Memory B cell (primary cell): Measurements from ENCODE around the gene CFI.

Experiments
- ATAC-seq: fragments of 150-1000 bp; cut with Tn5 transposase; 2 replicates; pipeline ENCODE4 v1.10.0; 2021; ENCODE audit warnings: low read depth, mild to moderate bottlenecking, moderate library complexity
- DNase-seq, 2 donors: peaks; one replicate each; pipeline ENCODE4 v3.0.0; 2022; ENCODE audit warnings: low spot score in 2 of 2
- H3K27ac Mint-ChIP-seq: one replicate; pipeline ENCODE4 v1.8.0; 2022; ENCODE audit warnings: mild to moderate bottlenecking, moderate library complexity, mixed read lengths
- H3K27me3 Mint-ChIP-seq: one replicate; pipeline ENCODE4 v1.8.0; 2022; ENCODE audit warnings: mixed read lengths
- H3K36me3 Mint-ChIP-seq: one replicate; pipeline ENCODE4 v1.8.0; 2022; ENCODE audit warnings: mild to moderate bottlenecking, mixed read lengths
- H3K4me1 Mint-ChIP-seq: one replicate; pipeline ENCODE4 v1.8.0; 2022; ENCODE audit warnings: mixed read lengths
- H3K4me3 Mint-ChIP-seq: one replicate; pipeline ENCODE4 v1.8.0; 2022; ENCODE audit warnings: mild to moderate bottlenecking, moderate library complexity, mixed read lengths
- H3K9me3 Mint-ChIP-seq: one replicate; pipeline ENCODE4 v1.8.0; 2022; ENCODE audit warnings: mixed read lengths

The CFI gene

DNA sequence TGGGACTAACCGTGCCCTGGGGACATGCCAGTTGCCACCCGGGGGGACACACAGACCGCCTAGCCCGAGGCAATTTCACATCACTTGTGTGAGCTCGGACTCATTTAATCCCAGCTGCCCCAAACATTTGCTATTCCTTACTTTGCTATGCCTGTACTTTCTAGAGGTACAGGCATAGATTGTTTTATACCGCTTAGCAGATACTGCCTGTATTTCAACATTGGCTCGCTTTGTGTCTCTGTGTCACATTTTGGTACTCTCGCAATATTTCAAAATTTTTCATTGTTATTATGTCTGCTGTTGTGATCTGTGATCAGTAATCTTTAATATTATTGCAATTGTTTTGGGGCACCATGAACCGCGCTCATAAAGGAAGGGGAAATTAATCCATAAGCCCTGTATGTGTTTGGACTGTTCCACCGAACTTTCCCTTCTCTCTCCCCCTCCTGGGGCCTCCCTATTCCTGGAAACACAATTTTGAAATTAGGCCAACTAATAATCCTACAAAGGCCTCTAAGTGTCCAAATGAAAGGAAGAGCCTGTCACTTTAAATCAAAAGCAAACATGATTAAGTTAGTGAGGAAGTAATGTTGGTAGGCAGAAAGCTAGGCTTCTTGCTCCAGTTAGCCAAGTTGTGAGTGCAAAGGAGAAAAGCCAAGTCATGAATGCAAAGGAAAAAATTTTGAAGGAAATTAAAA lies 98.0 kb downstream of the CFI start:
- Mint-ChIP-seq H3K4me3 (peak overlapping the region; percentile 90), H3K36me3 (no peaks in the 10 kb centered on the region), H3K27me3 (no peaks in the 10 kb centered on the region), H3K27ac (peak overlapping the region; percentile 39), H3K9me3 (no peaks in the 10 kb centered on the region), H3K4me1 (peaks cover 14% of the 10 kb centered on the region)
- DNase-seq (no peak), ATAC-seq (no peak)

DNA sequence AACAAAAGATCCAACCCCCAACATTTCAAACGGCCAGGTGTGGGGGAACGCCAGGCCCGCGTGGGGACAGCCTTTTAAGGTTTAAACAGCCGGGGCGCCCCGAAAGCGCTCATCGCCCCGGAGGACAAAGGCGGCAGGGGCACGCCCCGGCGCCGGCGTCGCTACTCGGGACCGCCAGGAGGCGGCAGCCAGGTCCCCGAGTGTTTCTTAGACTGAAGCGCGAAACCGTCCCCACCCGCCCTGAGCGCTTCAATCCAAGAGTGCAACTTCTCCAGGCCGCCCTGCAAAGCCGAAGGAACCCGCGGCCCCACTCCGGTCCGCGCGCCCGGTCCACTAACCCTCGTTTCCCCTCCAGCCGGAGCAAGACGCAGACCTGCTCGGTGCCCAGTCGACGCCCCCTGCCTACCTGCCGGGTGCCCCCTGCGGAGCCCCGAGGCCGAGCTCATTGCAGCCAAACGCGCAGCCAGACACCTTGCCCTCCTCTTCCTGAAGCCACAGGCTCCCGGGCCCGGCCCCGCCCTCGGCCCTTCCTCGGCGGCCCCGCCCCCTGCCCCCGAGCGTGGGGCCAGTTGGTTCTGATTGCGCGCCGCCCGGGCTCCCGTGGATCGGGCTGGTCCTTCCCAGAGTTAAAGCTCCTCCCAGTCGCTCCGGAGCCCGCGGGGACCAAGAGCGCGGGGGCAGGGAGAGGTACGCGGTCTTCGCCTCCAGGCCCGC lies 98.7 kb downstream of the CFI start, which contains the start of gene CASP6:
Gene CASP6, minus strand, starts transcription at position 496 of the 714 bp plus-strand sequence. Its CDS starts 50 bp downstream, at position 446.
- Mint-ChIP-seq H3K9me3 (no peaks in the 10 kb centered on the region), H3K27me3 (no peaks in the 10 kb centered on the region), H3K4me1 (peaks cover 14% of the 10 kb centered on the region), H3K36me3 (no peaks in the 10 kb centered on the region), H3K4me3 (peak within 1 kb of the TSS; percentile 90), H3K27ac (peak within 1 kb of the TSS; percentile 71)
- DNase-seq = peak; percentile 56 to 63
- ATAC-seq = peak; percentile 87

DNA sequence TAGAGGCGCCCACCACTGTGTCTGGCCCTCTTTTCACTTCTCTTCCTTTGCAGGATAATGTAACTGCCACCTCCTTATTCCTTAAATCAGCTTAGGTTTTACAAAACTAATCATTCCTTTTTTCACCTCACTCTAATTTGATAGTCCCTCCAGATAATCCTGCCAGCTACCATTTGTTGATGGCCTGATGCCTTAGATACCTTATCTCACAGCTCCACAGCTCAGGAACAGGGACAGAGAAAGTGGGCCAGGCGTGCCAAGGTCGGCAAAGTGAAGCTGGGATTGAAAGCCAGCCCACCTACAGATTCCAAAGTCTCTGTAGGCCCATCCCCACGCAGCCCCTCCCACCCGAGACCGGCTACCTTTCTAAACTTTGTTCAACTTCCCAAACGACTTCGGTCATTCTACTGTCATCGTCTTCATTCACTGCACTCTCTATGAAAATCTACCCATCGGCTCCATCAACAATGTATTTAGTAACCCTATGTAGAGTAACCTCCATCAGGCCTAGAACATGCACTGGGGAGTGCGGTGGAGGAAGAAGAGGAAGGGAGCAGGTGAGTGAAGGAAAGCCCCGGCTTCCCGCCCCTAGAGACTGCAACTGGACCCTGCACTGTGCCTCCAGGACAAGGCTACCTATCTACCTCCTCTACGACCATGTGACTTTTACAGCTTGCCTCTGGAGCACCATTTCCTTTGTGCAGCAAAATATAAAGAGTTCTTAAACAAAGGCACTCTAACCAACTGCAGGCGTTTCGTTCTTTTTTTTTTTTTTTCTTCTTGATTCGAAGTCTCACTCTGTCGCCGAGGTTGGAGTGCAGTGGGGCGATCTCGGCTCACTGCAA lies 100.0 kb downstream of the CFI start:
- Mint-ChIP-seq H3K36me3 (peaks cover 2% of the 10 kb centered on the region), H3K4me1 (peaks cover 14% of the 10 kb centered on the region)
- no peak for ATAC-seq

DNA sequence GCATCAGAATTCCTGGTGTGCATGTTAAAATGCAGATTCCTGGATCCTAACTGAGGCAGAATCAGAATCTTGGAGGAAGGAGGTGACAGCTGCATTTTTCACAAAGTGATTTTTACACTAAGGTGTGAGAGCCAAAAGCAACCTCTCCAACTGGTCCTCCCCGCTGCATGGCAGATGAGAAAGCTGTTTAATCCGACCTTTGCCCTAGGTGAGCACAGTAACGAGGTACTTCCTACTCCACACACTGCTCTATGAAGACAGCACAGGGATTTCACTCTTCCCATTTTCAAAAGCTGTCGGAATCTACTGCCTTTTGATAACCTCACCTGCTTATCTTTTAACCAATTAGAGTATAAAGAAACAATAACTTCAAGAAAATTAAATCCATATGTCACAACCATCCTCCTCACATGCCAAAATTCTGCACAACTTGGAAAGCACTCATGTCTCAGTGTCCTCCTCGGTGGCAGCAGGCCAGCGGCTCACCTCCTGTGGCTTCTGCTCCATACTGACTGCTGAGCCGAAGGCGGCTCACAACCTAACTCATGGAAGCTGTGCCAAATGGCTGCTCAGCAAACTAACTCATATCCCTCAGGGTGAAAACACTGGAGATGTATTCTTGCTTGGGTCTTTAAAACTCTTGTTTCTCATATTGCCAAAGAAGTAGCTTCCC lies 102.1 kb downstream of the CFI start:
- no peaks in the 10 kb centered on the region for H3K27me3 Mint-ChIP-seq
- ATAC-seq = no peak
- H3K36me3 Mint-ChIP-seq = peaks cover 2% of the 10 kb centered on the region
- H3K4me3 Mint-ChIP-seq = no peak overlapping the region
- no peaks in the 10 kb centered on the region for H3K9me3 Mint-ChIP-seq
- no peak overlapping the region for H3K27ac Mint-ChIP-seq
- H3K4me1 Mint-ChIP-seq = peaks cover 18% of the 10 kb centered on the region
- no peak for DNase-seq

More for the DNA sequence above, 100.0 kb downstream of the CFI start:
- Mint-ChIP-seq H3K9me3 (no peaks in the 10 kb centered on the region), H3K27me3 (no peaks in the 10 kb centered on the region), H3K4me3 (peak overlapping the region; percentile 90), H3K27ac (peak overlapping the region; percentile 71)
- DNase-seq = no peak

DNA sequence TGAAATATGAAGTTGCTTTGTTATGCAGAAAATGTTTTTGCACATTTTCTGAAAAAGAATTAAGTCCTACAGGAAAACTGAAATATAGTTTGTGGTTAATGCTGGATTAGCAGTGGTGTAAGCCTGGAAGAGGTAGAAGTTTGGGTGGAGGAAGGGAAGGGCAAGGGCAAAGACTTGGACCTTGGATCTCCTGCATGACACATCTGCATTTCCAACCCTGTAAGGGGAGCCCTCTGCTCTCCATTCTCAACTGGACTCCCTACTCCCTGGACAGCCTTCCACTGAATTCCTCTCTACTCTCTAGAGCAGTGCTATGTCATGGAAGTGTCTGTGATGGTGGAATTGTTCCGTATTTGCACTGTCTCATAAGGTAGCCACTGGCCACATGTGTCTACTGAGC lies 103.1 kb downstream of the CFI start:
- Mint-ChIP-seq H3K4me1 (peaks cover 13% of the 10 kb centered on the region), H3K27ac (no peak overlapping the region), H3K27me3 (no peaks in the 10 kb centered on the region), H3K36me3 (peaks cover 2% of the 10 kb centered on the region), H3K9me3 (no peaks in the 10 kb centered on the region), H3K4me3 (no peak overlapping the region)
- DNase-seq = no peak
- ATAC-seq = no peak

DNA sequence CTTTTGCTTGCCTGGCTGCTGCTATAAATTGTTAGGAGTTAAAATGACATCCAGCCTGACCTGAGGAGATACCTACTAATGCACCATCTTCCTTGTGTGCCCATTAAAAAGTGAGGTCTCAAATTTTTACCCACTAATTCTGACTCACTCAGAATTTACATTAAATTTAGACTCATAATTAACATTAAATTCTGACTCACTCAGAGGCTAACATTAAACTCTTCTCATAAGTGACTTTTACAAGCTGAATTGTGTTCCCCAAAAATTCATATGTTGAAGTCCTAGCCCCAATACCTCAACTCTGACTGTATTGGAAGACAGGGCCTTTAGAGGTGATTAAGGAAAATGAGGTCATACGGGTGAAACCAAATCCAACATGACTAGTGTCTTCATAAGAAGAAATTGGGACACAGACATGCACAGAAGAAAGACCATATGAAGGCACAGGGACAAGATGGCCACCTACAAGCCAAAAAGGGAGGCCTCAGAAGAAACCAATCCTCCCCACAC lies 110.3 kb downstream of the CFI start:
- ATAC-seq (no peak), DNase-seq (no peak)
- Mint-ChIP-seq H3K4me3 (no peak overlapping the region), H3K27ac (peak overlapping the region; percentile 65), H3K36me3 (peaks cover 21% of the 10 kb centered on the region), H3K9me3 (no peaks in the 10 kb centered on the region), H3K4me1 (peaks cover 16% of the 10 kb centered on the region), H3K27me3 (no peaks in the 10 kb centered on the region)
